HEK293 (cell line): ENCODE data around the gene TUBGCP3.

Experiments used
- KLF9 ChIP-seq: fragments of 450-650 bp; formaldehyde crosslinking; IDR thresholded peaks from 2 replicates; pipeline ENCODE4 v1.5.1; 2016; ENCODE audit warnings: missing biosample characterization, missing genetic modification characterization, low read depth
- MZF1 ChIP-seq: fragments of 450-650 bp; formaldehyde crosslinking; IDR thresholded peaks from 2 replicates; pipeline ENCODE4 v1.5.1; 2017; ENCODE audit warnings: missing biosample characterization, missing genetic modification characterization, borderline replicate concordance
- OSR2 ChIP-seq: fragments of 450-650 bp; formaldehyde crosslinking; IDR thresholded peaks from 2 replicates; pipeline ENCODE4 v1.5.1; 2016; ENCODE audit warnings: missing biosample characterization, missing genetic modification characterization
- PRDM4 ChIP-seq: fragments of 450-650 bp; formaldehyde crosslinking; IDR thresholded peaks from 2 replicates; pipeline ENCODE4 v1.5.1; 2017; ENCODE audit warnings: missing biosample characterization, missing genetic modification characterization
- ZBTB20 ChIP-seq: fragments of 450-650 bp; formaldehyde crosslinking; IDR thresholded peaks from 2 replicates; pipeline ENCODE4 v1.5.1; 2016; ENCODE audit warnings: missing biosample characterization, missing genetic modification characterization
- ZBTB48 ChIP-seq: fragments of 450-650 bp; formaldehyde crosslinking; IDR thresholded peaks from 2 replicates; pipeline ENCODE4 v1.5.1; 2016; ENCODE audit warnings: missing biosample characterization, missing genetic modification characterization
- ZEB2 ChIP-seq: fragments of 450-650 bp; formaldehyde crosslinking; IDR thresholded peaks from 2 replicates; pipeline ENCODE4 v1.5.1; 2016; ENCODE audit warnings: missing biosample characterization, missing genetic modification characterization
- ZNF132 ChIP-seq: fragments of 450-650 bp; formaldehyde crosslinking; IDR thresholded peaks from 2 replicates; pipeline ENCODE4 v1.5.1; 2017; ENCODE audit warnings: missing biosample characterization, missing genetic modification characterization, borderline replicate concordance
- ZNF2 ChIP-seq: fragments of 450-650 bp; formaldehyde crosslinking; IDR thresholded peaks from 2 replicates; pipeline ENCODE4 v1.5.1; 2016; ENCODE audit warnings: missing biosample characterization, missing genetic modification characterization
- ZNF23 ChIP-seq: fragments of 450-650 bp; formaldehyde crosslinking; IDR thresholded peaks from 2 replicates; pipeline ENCODE4 v1.5.1; 2016; ENCODE audit warnings: missing biosample characterization, missing genetic modification characterization, borderline replicate concordance
- ZNF24 ChIP-seq: fragments of 450-650 bp; formaldehyde crosslinking; IDR thresholded peaks from 2 replicates; pipeline ENCODE4 v1.5.1; 2016; ENCODE audit warnings: missing biosample characterization, missing genetic modification characterization
- ZNF274 ChIP-seq, 2 experiments: fragments of 200-500 bp in 1 of 2; fragments of 450-650 bp in 1 of 2; sonication (Bioruptor generic) in 1 of 2; formaldehyde crosslinking in 1 of 2; IDR thresholded peaks; 2 replicates each; pipeline versions ENCODE4 v1.5.1 to v1.6.1; 2014 to 2016; ENCODE audit warnings: borderline replicate concordance in 1 of 2, inconsistent platforms in 1 of 2, low read length in 1 of 2, missing biosample characterization in 1 of 2, missing genetic modification characterization in 1 of 2
- ZNF501 ChIP-seq: fragments of 450-650 bp; formaldehyde crosslinking; IDR thresholded peaks from 2 replicates; pipeline ENCODE4 v1.5.1; 2016; ENCODE audit warnings: missing biosample characterization, missing genetic modification characterization
- ZNF558 ChIP-seq: fragments of 450-650 bp; formaldehyde crosslinking; IDR thresholded peaks from 2 replicates; pipeline ENCODE4 v1.5.1; 2016; ENCODE audit warnings: missing biosample characterization, missing genetic modification characterization
- ZNF610 ChIP-seq: fragments of 450-650 bp; formaldehyde crosslinking; IDR thresholded peaks from 2 replicates; pipeline ENCODE4 v1.5.1; 2016; ENCODE audit warnings: missing biosample characterization, missing genetic modification characterization, borderline replicate concordance
- ZNF701 ChIP-seq: fragments of 450-650 bp; formaldehyde crosslinking; IDR thresholded peaks from 2 replicates; pipeline ENCODE4 v1.5.1; 2016; ENCODE audit warnings: missing biosample characterization, missing genetic modification characterization
- ZSCAN30 ChIP-seq: fragments of 450-650 bp; IDR thresholded peaks from 2 replicates; pipeline ENCODE4 v1.5.1; 2018; ENCODE audit warnings: missing biosample characterization, mild to moderate bottlenecking, missing genetic modification characterization, moderate library complexity
- TF ChIP-seq, protein P1 (sequence below): fragments of 450-650 bp; formaldehyde crosslinking; IDR thresholded peaks from 2 replicates; pipeline ENCODE4 v1.5.1; 2016; ENCODE audit warnings: missing biosample characterization, missing genetic modification characterization
- TF ChIP-seq, protein P2 (sequence below): fragments of 450-650 bp; formaldehyde crosslinking; IDR thresholded peaks from 2 replicates; pipeline ENCODE4 v1.5.1; 2017; ENCODE audit warnings: missing biosample characterization, missing genetic modification characterization
- TF ChIP-seq, protein P3 (sequence below): fragments of 450-650 bp; formaldehyde crosslinking; conservative IDR thresholded peaks from 2 replicates; pipeline ENCODE4 v1.5.1; 2016; ENCODE audit warnings: low read depth, missing biosample characterization, missing genetic modification characterization
- TF ChIP-seq, protein P4 (sequence below): fragments of 450-650 bp; formaldehyde crosslinking; IDR thresholded peaks from 2 replicates; pipeline ENCODE4 v1.5.1; 2016; ENCODE audit warnings: missing biosample characterization, missing genetic modification characterization
- TF ChIP-seq, protein P5 (sequence below): fragments of 450-650 bp; formaldehyde crosslinking; IDR thresholded peaks from 2 replicates; pipeline ENCODE4 v1.5.1; 2016; ENCODE audit warnings: missing biosample characterization, missing genetic modification characterization

The TUBGCP3 gene

DNA sequence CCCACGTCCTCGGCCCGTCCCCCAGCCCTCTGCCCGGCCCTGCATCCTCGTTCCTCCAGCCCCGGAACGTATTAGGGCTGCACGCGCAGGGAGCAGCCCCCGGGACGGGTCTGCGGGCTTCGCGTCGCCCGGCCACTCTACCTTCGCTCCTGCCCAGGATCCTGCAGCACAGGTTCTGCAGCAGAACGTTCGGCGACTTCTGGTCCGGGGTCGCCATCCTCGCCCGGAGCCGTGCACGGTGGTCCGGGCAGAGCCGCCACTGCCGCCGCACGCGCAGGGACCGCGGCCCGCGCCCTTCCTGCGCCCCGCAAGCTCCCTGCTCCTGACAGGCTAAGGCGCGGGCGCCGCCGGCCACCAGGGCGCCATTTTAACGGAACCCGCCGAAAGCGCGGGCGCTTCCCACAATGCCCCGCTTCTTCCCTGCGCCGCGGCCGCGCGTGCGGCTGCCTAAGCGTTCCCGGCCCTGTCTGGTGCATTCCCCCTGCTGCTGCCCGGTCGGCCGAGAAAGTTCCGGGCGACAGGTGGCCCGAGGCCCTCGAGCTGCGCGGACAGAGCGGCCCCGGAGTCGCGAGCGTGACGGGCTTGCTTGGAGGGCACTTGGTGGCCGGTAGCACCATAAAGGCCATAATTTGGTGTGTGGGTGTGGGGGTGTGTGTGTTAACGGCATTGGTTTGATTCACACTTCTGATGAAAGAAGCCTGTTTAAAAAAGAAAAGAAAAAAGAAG is at the start of gene TUBGCP3 (continued):
- TF ChIP-seq ZEB2 (tag by site-specific recombination) (peak; percentile 60), OSR2 (tag by site-specific recombination) (peak; percentile 7; the same call in 1 of the 2 replicates), MZF1 (no peak), ZNF501 (tag by site-specific recombination) (peak; percentile 74; the same call in 1 of the 2 replicates), ZBTB48 (tag by site-specific recombination) (peak; percentile 87), KLF9 (tag by site-specific recombination) (peak; percentile 35; the same call in 1 of the 2 replicates), ZNF701 (tag by site-specific recombination) (no peak), PRDM4 (tag by site-specific recombination) (peak; percentile 45; the same call in 1 of the 2 replicates), ZSCAN30 (tag by site-specific recombination) (peak; percentile 98), ZNF558 (no peak), ZNF24 (tag by site-specific recombination) (peak; percentile 16; the same call in 1 of the 2 replicates), ZNF23 (tag by site-specific recombination) (no peak), ZBTB20 (tag by site-specific recombination) (peak; percentile 98), ZNF132 (tag by site-specific recombination) (no peak), ZNF274 (IDR thresholded peaks at IDR 0.05; ENCODE audit: low read length) (no peak), ZNF274 (tag by site-specific recombination; IDR thresholded peaks at IDR 0.05; ENCODE audit: borderline replicate concordance) (no peak), ZNF2 (tag by site-specific recombination) (peak; percentile 65; the same call in 1 of the 2 replicates), ZNF610 (tag by site-specific recombination) (peak; percentile 74)
- TF ChIP-seq, protein P1, sequence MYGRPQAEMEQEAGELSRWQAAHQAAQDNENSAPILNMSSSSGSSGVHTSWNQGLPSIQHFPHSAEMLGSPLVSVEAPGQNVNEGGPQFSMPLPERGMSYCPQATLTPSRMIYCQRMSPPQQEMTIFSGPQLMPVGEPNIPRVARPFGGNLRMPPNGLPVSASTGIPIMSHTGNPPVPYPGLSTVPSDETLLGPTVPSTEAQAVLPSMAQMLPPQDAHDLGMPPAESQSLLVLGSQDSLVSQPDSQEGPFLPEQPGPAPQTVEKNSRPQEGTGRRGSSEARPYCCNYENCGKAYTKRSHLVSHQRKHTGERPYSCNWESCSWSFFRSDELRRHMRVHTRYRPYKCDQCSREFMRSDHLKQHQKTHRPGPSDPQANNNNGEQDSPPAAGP, result peak; percentile 17; the same call in 1 of the 2 replicates
- TF ChIP-seq, protein P2, sequence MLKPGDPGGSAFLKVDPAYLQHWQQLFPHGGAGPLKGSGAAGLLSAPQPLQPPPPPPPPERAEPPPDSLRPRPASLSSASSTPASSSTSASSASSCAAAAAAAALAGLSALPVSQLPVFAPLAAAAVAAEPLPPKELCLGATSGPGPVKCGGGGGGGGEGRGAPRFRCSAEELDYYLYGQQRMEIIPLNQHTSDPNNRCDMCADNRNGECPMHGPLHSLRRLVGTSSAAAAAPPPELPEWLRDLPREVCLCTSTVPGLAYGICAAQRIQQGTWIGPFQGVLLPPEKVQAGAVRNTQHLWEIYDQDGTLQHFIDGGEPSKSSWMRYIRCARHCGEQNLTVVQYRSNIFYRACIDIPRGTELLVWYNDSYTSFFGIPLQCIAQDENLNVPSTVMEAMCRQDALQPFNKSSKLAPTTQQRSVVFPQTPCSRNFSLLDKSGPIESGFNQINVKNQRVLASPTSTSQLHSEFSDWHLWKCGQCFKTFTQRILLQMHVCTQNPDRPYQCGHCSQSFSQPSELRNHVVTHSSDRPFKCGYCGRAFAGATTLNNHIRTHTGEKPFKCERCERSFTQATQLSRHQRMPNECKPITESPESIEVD (tag by site-specific recombination), result 0 out of 2 replicates have a peak, but pooled peaks have one; percentile 18
- TF ChIP-seq, protein P3, sequence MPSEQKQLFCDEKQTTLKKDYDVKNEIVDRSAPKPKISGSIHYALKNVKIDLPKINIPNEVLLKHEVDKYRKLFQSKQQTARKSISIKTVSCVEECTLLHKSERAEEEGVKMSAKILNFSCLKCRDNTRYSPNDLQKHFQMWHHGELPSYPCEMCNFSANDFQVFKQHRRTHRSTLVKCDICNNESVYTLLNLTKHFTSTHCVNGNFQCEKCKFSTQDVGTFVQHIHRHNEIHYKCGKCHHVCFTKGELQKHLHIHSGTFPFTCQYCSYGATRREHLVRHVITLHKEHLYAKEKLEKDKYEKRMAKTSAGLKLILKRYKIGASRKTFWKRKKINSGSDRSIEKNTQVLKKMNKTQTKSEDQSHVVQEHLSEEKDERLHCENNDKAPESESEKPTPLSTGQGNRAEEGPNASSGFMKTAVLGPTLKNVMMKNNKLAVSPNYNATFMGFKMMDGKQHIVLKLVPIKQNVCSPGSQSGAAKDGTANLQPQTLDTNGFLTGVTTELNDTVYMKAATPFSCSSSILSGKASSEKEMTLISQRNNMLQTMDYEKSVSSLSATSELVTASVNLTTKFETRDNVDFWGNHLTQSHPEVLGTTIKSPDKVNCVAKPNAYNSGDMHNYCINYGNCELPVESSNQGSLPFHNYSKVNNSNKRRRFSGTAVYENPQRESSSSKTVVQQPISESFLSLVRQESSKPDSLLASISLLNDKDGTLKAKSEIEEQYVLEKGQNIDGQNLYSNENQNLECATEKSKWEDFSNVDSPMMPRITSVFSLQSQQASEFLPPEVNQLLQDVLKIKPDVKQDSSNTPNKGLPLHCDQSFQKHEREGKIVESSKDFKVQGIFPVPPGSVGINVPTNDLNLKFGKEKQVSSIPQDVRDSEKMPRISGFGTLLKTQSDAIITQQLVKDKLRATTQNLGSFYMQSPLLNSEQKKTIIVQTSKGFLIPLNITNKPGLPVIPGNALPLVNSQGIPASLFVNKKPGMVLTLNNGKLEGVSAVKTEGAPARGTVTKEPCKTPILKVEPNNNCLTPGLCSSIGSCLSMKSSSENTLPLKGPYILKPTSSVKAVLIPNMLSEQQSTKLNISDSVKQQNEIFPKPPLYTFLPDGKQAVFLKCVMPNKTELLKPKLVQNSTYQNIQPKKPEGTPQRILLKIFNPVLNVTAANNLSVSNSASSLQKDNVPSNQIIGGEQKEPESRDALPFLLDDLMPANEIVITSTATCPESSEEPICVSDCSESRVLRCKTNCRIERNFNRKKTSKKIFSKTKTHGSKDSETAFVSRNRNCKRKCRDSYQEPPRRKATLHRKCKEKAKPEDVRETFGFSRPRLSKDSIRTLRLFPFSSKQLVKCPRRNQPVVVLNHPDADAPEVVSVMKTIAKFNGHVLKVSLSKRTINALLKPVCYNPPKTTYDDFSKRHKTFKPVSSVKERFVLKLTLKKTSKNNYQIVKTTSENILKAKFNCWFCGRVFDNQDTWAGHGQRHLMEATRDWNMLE (tag by site-specific recombination), result peak; percentile 64; the same call in 1 of the 2 replicates
- TF ChIP-seq, protein P4, sequence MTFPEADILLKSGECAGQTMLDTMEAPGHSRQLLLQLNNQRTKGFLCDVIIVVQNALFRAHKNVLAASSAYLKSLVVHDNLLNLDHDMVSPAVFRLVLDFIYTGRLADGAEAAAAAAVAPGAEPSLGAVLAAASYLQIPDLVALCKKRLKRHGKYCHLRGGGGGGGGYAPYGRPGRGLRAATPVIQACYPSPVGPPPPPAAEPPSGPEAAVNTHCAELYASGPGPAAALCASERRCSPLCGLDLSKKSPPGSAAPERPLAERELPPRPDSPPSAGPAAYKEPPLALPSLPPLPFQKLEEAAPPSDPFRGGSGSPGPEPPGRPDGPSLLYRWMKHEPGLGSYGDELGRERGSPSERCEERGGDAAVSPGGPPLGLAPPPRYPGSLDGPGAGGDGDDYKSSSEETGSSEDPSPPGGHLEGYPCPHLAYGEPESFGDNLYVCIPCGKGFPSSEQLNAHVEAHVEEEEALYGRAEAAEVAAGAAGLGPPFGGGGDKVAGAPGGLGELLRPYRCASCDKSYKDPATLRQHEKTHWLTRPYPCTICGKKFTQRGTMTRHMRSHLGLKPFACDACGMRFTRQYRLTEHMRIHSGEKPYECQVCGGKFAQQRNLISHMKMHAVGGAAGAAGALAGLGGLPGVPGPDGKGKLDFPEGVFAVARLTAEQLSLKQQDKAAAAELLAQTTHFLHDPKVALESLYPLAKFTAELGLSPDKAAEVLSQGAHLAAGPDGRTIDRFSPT (tag by site-specific recombination), result 0 out of 2 replicates have a peak, but pooled peaks have one; percentile 22
- TF ChIP-seq, protein P5, sequence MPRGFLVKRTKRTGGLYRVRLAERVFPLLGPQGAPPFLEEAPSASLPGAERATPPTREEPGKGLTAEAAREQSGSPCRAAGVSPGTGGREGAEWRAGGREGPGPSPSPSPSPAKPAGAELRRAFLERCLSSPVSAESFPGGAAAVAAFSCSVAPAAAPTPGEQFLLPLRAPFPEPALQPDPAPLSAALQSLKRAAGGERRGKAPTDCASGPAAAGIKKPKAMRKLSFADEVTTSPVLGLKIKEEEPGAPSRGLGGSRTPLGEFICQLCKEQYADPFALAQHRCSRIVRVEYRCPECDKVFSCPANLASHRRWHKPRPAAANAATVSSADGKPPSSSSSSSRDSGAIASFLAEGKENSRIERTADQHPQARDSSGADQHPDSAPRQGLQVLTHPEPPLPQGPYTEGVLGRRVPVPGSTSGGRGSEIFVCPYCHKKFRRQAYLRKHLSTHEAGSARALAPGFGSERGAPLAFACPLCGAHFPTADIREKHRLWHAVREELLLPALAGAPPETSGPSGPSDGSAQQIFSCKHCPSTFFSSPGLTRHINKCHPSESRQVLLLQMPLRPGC (tag by site-specific recombination), result no peak
